NCI-H146 treated with DMSO at 0.1 percent for 48 hours (cell line): ENCODE results near the gene RAB29.

Experiments used
- DNase-seq: peaks from one replicate; lab custom pipeline; 2025; ENCODE audit not compliant: unreplicated experiment; lab: John Stamatoyannopoulos, UW

The RAB29 gene

GRCh38 chr1:205766038-205766437 lies 9.2 kb downstream of the RAB29 start:
- DNase-seq, result no peak

GRCh38 chr1:205764578-205764977 lies 10.7 kb downstream of the RAB29 start:
- DNase-seq, result no peak

GRCh38 chr1:205763980-205764379 lies 11.3 kb downstream of the RAB29 start:
- no peak for DNase-seq

- no peak for DNase-seq
Measured at GRCh38 chr1:205760606-205761005, 14.7 kb downstream of the RAB29 start.

GRCh38 chr1:205756552-205756951 lies 18.7 kb downstream of the RAB29 start:
- DNase-seq, result no peak

GRCh38 chr1:205754857-205755256 lies 20.4 kb downstream of the RAB29 start:
- no peak for DNase-seq

- no peak for DNase-seq
Measured at GRCh38 chr1:205751036-205751651, 24.1 kb downstream of the RAB29 start.

- peak; percentile 97 for DNase-seq
Measured at GRCh38 chr1:205750138-205751035, 24.9 kb downstream of the RAB29 start, which contains the start of gene NUCKS1. Gene NUCKS1, minus strand, starts transcription at chr1:205750182. Its CDS starts 209 bp downstream, at chr1:205749973.

GRCh38 chr1:205749234-205750137 lies 25.8 kb downstream of the RAB29 start:
- DNase-seq, result peak; percentile 88

- DNase-seq, result peak; percentile 52
Measured at GRCh38 chr1:205748403-205749233, 26.7 kb downstream of the RAB29 start.

GRCh38 chr1:205746757-205747412 lies 28.4 kb downstream of the RAB29 start:
- no peak for DNase-seq

GRCh38 chr1:205744403-205744802 lies 30.9 kb downstream of the RAB29 start:
- DNase-seq, result no peak

- DNase-seq, result no peak
Measured at GRCh38 chr1:205743977-205744376, 31.3 kb downstream of the RAB29 start.

GRCh38 chr1:205741681-205742080 lies 33.6 kb downstream of the RAB29 start:
- no peak for DNase-seq

GRCh38 chr1:205739348-205740160 lies 35.7 kb downstream of the RAB29 start:
- no peak for DNase-seq

- DNase-seq, result no peak
Measured at GRCh38 chr1:205735218-205735617, 40.1 kb downstream of the RAB29 start.

GRCh38 chr1:205733438-205734175 lies 41.7 kb downstream of the RAB29 start:
- DNase-seq, result no peak

GRCh38 chr1:205729945-205730610 lies 45.2 kb downstream of the RAB29 start:
- DNase-seq, result no peak
